ENCODE data around the gene S100A13. TPM values are rescaled to one million over a fixed set of nuclear protein-coding genes. Genes with fewer than 3 reads are reported as not detected.

The S100A13 gene
- total and polyA plus RNA-seq, 9 of the 15 experiments (the other 6 are each of a cell fraction or from before 2014, with no cell fraction given) = 41.9 to 129 (median 58.0) TPM

- peaks cover 54% of the 10 kb centered on the region for H3K36me3 ChIP-seq (ENCODE audit: control insufficient read depth, insufficient read depth, low read length)
- DNase-seq (ENCODE audit: extremely low read depth in 1 of 4, low spot score in 3 of 4) = no peak
- WGBS (ENCODE audit: insufficient coverage, low coverage, missing lambda C conversion rate) = 68% methylated on average over 7 of the region's 7 CpGs
- H3K4me2 ChIP-seq (ENCODE audit: insufficient read depth, low read length) = peak overlapping the region; percentile 88
- TF ChIP-seq, protein P1, sequence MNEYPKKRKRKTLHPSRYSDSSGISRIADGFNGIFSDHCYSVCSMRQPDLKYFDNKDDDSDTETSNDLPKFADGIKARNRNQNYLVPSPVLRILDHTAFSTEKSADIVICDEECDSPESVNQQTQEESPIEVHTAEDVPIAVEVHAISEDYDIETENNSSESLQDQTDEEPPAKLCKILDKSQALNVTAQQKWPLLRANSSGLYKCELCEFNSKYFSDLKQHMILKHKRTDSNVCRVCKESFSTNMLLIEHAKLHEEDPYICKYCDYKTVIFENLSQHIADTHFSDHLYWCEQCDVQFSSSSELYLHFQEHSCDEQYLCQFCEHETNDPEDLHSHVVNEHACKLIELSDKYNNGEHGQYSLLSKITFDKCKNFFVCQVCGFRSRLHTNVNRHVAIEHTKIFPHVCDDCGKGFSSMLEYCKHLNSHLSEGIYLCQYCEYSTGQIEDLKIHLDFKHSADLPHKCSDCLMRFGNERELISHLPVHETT (CRISPR knock-in tag; conservative IDR thresholded peaks at IDR 0.05 in 1 of 2, IDR thresholded peaks at IDR 0.05 in 1 of 2) = no peak
- peak; percentile 6; the same call in 1 of the 2 replicates for TF ChIP-seq RBFOX2 (IDR thresholded peaks at IDR 0.05; ENCODE audit: low read depth, low read length)
- H3K27me3 ChIP-seq (ENCODE audit: control insufficient read depth in 2 of 2, insufficient read depth in 2 of 2, low read length in 2 of 2) = no peaks in the 10 kb centered on the region
- H4K20me1 ChIP-seq (replicated peaks; ENCODE audit: control insufficient read depth, insufficient read depth, low read length) = no peaks in the 10 kb centered on the region; the same call in 1 of the 2 replicates
- intact Hi-C loops (cut with micrococcal nuclease) = no loop called here
- H3K27ac ChIP-seq (ENCODE audit: extremely low read depth, low read depth, low read length) = 0 out of 3 replicates have a peak overlapping the region, but pooled peaks have one; percentile 6
- H3K9ac ChIP-seq (ENCODE audit: insufficient read depth in 1 of 2, low read depth in 2 of 2, low read length in 2 of 2) = peak overlapping the region; percentile 90 to 100
- in situ Hi-C loops (cut with MboI) = no loop called here
- no peak for FAIRE-seq
- ChIA-PET POLR2A (interaction anchor here (0.6 to 11.6 kb wide), 4 partner anchors 14 to 351 kb away, joined by 3 to 205 read pairs (median 10); no protein-coding TSS in a partner anchor), CTCF (ENCODE audit: low intra/inter-chr PET ratio) (no interaction called here)
- BruUV-seq (replicated peaks) = no TSS peak
- H3K4me1 ChIP-seq (replicated peaks in 1 of 2; ENCODE audit: control insufficient read depth in 2 of 2, insufficient read depth in 2 of 2, low read length in 2 of 2) = peaks cover 10 to 13% of the 10 kb centered on the region in 2 experiments; a peak in 4 of 5 replicates
- no peaks in the 10 kb centered on the region for H3K9me3 ChIP-seq (replicated peaks; ENCODE audit: control insufficient read depth, insufficient read depth, low read depth, low read length)
- H3K9me1 ChIP-seq (ENCODE audit: control insufficient read depth, insufficient read depth, low read length) = no peaks in the 10 kb centered on the region
- H3K4me3 ChIP-seq = peak overlapping the region; percentile 89
- no peak for ATAC-seq
- H3K79me2 ChIP-seq (ENCODE audit: control insufficient read depth, insufficient read depth, low read length) = peaks cover 56% of the 10 kb centered on the region
- H2AFZ ChIP-seq (ENCODE audit: low read depth, low read length) = no peak overlapping the region
These were observed 8.6 kb upstream of the S100A13 start for GRCh38 chr1:153635872-153636271.

Measured in K562 (cell line).